ENCODE measurements around the gene CACUL1.

DNA sequence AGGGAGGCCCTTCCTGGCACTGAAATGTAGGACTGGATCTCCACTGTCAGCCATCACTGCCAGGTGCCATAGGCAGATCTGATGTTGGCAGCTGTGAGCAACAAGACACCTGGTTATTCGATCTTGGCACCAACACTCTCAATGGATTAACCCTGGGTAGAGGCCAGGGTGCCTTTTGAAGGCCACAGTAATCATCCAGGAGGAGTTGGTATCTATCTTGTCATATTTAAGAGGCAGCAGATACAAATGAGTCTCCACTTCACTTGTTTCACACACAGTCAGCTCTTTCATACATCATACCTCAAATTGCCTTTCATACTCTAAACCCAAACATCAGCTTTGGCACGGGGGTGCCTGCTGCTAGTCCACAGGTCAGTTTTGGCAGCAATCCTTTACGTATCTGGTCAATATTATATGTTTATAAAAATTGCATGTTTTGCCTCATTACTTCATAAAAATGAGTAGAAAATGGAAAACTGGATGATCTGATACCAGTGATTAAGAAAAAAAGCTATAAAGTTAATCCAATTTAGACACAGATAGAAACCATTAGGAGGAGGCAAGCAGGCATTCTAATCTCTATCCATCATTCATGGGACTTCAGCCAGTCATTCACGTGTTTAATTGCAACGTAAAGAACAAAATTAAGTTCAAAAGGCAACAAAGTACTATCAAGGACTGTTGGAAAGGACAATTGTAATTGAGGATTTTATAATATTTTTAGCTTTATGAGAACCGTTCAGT is 12.7 kb upstream of the CACUL1 start:
- TF ChIP-seq POLR2A (IDR thresholded peaks at IDR 0.05; ENCODE audit: low read depth, low read length), result no peak
- no peak for TF ChIP-seq EZH2 (IDR thresholded peaks at IDR 0.05; ENCODE audit: borderline replicate concordance, low read depth, low read length, severe bottlenecking)
- TF ChIP-seq, protein P1, sequence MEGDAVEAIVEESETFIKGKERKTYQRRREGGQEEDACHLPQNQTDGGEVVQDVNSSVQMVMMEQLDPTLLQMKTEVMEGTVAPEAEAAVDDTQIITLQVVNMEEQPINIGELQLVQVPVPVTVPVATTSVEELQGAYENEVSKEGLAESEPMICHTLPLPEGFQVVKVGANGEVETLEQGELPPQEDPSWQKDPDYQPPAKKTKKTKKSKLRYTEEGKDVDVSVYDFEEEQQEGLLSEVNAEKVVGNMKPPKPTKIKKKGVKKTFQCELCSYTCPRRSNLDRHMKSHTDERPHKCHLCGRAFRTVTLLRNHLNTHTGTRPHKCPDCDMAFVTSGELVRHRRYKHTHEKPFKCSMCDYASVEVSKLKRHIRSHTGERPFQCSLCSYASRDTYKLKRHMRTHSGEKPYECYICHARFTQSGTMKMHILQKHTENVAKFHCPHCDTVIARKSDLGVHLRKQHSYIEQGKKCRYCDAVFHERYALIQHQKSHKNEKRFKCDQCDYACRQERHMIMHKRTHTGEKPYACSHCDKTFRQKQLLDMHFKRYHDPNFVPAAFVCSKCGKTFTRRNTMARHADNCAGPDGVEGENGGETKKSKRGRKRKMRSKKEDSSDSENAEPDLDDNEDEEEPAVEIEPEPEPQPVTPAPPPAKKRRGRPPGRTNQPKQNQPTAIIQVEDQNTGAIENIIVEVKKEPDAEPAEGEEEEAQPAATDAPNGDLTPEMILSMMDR (IDR thresholded peaks at IDR 0.05; ENCODE audit: extremely low read depth in 1 of 2, insufficient read depth in 1 of 2, low read depth in 1 of 2, low read length in 2 of 2), result no peak
- TF ChIP-seq POLR2AphosphoS5 (IDR thresholded peaks at IDR 0.05; ENCODE audit: insufficient read depth, low read depth, low read length), result no peak
- TF ChIP-seq, protein P2, sequence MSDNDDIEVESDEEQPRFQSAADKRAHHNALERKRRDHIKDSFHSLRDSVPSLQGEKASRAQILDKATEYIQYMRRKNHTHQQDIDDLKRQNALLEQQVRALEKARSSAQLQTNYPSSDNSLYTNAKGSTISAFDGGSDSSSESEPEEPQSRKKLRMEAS (IDR thresholded peaks at IDR 0.05; ENCODE audit: insufficient read depth, insufficient read length), result no peak
- TF ChIP-seq FOS (IDR thresholded peaks at IDR 0.05; ENCODE audit: borderline replicate concordance, insufficient read depth, low read length), result no peak
- no peak for TF ChIP-seq GATA2 (IDR thresholded peaks at IDR 0.05; ENCODE audit: insufficient read depth, insufficient read length, low read depth, low read length)
